Stomach smooth muscle (tissue), 2 donors: ENCODE data around the gene FGF5.

Source experiments
- H3K27ac ChIP-seq: one replicate; pipeline ENCODE4 v1.7.0; 2013; ENCODE audit warnings: mild to moderate bottlenecking, low read length, inconsistent platforms
- H3K27me3 ChIP-seq, 2 donors: one replicate each; pipeline ENCODE4 v1.7.0; 2013; ENCODE audit warnings: low read length in 2 of 2; ENCODE audit not compliant: insufficient read depth in 2 of 2, control insufficient read depth in 1 of 2
- H3K36me3 ChIP-seq, 2 donors: one replicate each; pipeline ENCODE4 v1.7.0; 2013; ENCODE audit warnings: low read length in 2 of 2; ENCODE audit not compliant: control insufficient read depth in 2 of 2, insufficient read depth in 2 of 2
- H3K4me1 ChIP-seq: one replicate; pipeline ENCODE4 v1.7.0; 2013; ENCODE audit warnings: low read length; ENCODE audit not compliant: control insufficient read depth, insufficient read depth
- H3K4me3 ChIP-seq, 2 donors: one replicate each; pipeline ENCODE4 v1.7.0; 2013; ENCODE audit warnings: low read length in 2 of 2
- H3K9ac ChIP-seq, 2 donors: one replicate each; pipeline ENCODE4 v1.7.0; 2013; ENCODE audit warnings: low read length in 2 of 2, mild to moderate bottlenecking in 1 of 2
- H3K9me3 ChIP-seq, 2 donors: one replicate each; pipeline ENCODE4 v1.7.0; 2013; ENCODE audit warnings: low read length in 2 of 2; ENCODE audit not compliant: control insufficient read depth in 2 of 2
- donor health status: healthy.
- donor health status: Pancreatic carcinoma.

The FGF5 gene

DNA sequence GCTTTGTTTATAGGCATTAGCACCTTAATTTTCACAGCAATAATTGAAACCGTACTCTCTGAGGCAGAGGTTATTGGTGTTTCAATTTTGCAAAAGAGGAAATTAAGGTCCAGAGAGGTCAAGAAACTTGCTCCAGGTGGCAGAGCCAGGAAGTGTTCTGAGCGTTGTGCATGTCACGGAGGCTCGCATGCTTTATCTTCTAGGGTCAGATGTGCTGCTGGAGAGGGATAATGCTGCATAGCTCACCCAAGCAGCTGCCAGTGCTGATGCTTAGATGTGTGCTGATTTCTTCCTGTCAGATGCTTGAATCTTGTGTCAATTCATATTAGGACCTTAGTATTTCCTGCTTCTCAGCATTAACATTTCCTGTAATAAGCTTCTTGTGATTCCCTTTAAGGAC is 13.0 kb upstream of the FGF5 start:
- Histone ChIP-seq H3K27ac (no peak overlapping the region), H3K4me1 (no peaks in the 10 kb centered on the region), H3K9ac (no peak overlapping the region), H3K27me3 (no peaks in the 10 kb centered on the region), H3K36me3 (no peaks in the 10 kb centered on the region), H3K9me3 (no peaks in the 10 kb centered on the region), H3K4me3 (no peak overlapping the region)

DNA sequence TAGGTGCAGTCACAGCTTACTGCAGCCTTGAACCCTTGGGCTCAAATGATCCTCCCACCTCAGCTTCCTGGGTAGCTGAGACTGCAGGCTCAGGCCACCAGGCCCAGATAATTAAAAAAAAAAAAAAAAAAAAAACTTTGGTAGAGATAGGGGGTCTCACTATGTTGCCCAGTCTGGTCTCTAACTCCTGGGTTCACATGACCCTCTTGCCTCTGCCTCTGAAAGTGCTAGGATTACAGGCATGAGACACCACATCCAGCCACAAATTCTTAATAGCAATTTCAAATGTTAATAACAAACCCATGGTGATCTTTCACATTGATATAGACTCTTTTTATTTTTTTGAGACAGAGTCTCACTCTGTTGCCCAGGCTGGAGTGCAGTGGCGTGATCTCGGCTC is 12.3 kb upstream of the FGF5 start:
- H3K4me1 ChIP-seq, result no peaks in the 10 kb centered on the region
- no peak overlapping the region for H3K9ac ChIP-seq
- no peaks in the 10 kb centered on the region for H3K9me3 ChIP-seq
- H3K4me3 ChIP-seq, result no peak overlapping the region
- no peak overlapping the region for H3K27ac ChIP-seq
- H3K36me3 ChIP-seq, result no peaks in the 10 kb centered on the region
- no peaks in the 10 kb centered on the region for H3K27me3 ChIP-seq

DNA sequence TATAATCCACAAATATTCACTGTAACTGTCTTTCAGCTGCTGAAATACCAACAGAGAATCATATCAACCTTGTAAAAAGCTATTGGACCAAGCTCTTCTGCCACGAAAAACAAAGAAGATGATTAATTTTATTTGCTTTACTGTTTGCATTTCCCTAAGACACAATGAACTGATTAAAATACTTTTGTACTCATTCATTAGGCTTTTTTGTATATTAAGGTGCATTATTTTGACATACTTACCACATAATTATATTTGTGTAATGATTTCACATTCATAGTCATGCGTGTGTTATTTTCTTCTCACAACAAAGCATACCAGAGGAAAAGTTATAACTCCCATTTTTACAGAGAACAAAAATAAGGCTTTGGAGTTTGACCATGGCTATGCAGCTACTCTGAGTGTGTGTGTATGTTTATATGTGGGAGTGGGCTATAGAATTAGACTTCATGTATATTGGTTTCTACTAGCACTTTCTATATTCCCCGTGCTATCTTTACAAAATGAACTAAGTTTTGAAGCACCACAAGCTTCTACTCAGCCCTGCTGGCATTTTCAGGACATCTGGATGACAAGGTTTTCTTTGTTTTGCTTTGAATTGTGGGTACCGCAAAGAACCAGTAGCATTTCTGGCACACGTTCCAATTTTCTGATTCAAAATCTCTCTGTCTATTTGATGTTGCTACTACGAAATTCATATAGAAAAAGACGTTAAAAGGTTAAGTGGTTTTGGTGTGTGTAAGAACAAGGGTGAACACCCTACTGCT is 11.0 kb upstream of the FGF5 start:
- H3K9me3 ChIP-seq, result no peaks in the 10 kb centered on the region
- no peaks in the 10 kb centered on the region for H3K36me3 ChIP-seq
- no peaks in the 10 kb centered on the region for H3K27me3 ChIP-seq
- H3K9ac ChIP-seq, result no peak overlapping the region
- H3K4me3 ChIP-seq, result no peak overlapping the region
- no peaks in the 10 kb centered on the region for H3K4me1 ChIP-seq
- H3K27ac ChIP-seq, result no peak overlapping the region

DNA sequence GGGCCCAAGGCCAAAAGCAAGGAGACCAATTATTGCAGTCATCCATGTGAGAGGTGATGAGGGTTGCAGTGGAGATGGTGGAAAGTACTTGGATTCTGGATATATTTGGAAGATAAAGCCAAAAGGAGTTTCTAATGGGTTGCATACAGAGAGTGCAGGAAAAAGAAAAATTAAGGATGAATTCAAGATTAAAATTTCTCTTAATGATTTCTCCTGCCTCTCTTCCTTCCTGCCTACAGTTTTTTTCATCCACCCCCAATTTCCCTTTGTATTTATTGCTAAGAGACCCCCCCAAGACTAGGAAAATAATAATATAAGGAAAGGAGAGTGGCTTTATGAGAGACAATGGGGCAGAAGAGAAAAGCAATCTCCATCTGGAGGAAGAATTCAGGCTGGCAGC is 8.6 kb upstream of the FGF5 start:
- Histone ChIP-seq H3K36me3 (no peaks in the 10 kb centered on the region), H3K4me1 (no peaks in the 10 kb centered on the region), H3K4me3 (no peak overlapping the region), H3K27ac (no peak overlapping the region), H3K9me3 (no peaks in the 10 kb centered on the region), H3K9ac (no peak overlapping the region), H3K27me3 (peaks cover 0 to 2% of the 10 kb centered on the region in 2 donors)

DNA sequence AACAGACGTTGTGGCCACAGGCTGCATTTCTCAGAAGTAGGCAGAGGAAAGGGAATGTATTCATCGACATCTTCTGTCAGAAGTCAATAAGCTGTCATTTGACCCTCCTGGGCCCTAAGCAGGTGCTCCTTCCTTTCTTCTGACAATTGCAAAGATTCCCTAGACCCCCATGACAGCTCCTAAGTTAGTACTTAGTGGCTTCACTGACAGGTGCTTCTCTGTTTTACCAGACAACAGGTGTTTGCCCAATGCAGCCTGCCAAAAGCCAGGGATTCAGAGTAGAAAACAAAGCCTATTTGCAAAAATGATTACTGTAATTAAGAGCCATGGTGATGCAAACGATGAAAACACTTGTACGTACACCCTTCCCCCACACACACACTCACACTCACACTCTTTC is 7.5 kb upstream of the FGF5 start:
- H3K9ac ChIP-seq, result no peak overlapping the region
- no peak overlapping the region for H3K27ac ChIP-seq
- H3K9me3 ChIP-seq, result no peaks in the 10 kb centered on the region
- no peak overlapping the region for H3K4me3 ChIP-seq
- H3K4me1 ChIP-seq, result no peaks in the 10 kb centered on the region
- no peaks in the 10 kb centered on the region for H3K36me3 ChIP-seq
- H3K27me3 ChIP-seq, result peaks cover 0 to 6% of the 10 kb centered on the region in 2 donors

DNA sequence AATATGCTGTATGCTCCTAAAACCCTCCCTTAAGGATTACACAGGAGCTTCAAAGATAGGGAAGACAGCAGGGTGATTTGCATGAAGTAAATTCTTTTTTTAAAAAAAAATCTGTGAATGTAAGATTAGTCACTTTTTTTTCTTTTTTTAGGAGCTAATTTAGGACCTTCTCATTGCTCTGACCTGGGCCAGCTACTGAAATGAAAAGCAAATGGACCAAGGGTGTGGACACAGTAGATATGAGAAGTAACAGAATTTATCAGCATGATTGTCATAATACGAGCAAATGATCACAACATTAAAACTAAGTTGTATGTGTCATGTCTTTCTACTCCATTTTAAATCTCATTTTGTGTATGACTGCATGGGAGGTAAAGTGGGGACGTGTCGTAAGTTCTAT is 6.6 kb upstream of the FGF5 start:
- no peak overlapping the region for H3K4me3 ChIP-seq
- no peaks in the 10 kb centered on the region for H3K36me3 ChIP-seq

DNA sequence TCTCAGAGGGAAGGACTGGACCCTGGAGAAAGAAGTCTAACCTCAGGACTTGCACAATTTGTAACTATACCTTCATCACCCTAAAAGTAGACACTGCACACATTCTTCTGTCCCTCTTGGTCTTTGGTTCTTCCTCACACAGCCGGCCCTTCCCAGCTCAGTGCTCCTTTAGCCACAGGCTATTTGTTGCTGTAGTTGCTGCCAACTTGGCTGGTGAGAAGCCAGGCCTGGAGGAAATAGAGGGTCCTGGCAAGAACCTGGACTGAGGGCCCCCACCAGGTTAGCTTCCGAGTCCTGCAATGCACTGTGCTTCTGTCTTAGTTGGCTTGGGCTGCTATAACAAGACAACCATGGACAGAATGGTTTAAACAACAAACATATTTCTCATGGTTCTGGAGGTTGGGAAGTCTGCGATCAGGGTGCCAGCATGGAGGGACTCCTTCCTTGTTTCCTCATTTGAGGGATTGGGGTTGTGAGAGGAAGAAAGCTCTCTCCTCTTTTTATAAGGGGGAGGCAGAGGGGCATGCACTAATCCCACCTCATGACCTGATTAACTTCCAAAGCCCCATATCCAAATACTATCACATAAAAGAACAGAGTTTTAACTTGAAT is 4.4 kb upstream of the FGF5 start:
- H3K27ac ChIP-seq, result no peak overlapping the region
- H3K9ac ChIP-seq, result no peak overlapping the region
- peaks cover 20 to 23% of the 10 kb centered on the region in 2 donors for H3K27me3 ChIP-seq
- peaks cover 12% of the 10 kb centered on the region for H3K4me1 ChIP-seq
- H3K4me3 ChIP-seq, result no peak overlapping the region
- H3K36me3 ChIP-seq, result no peaks in the 10 kb centered on the region
- H3K9me3 ChIP-seq, result no peaks in the 10 kb centered on the region

More for the DNA sequence above, 6.6 kb upstream of the FGF5 start:
- H3K9ac ChIP-seq, result no peak overlapping the region
- no peaks in the 10 kb centered on the region for H3K4me1 ChIP-seq
- H3K27ac ChIP-seq, result no peak overlapping the region
- no peaks in the 10 kb centered on the region for H3K9me3 ChIP-seq
- H3K27me3 ChIP-seq, result peaks cover 6 to 9% of the 10 kb centered on the region in 2 donors

DNA sequence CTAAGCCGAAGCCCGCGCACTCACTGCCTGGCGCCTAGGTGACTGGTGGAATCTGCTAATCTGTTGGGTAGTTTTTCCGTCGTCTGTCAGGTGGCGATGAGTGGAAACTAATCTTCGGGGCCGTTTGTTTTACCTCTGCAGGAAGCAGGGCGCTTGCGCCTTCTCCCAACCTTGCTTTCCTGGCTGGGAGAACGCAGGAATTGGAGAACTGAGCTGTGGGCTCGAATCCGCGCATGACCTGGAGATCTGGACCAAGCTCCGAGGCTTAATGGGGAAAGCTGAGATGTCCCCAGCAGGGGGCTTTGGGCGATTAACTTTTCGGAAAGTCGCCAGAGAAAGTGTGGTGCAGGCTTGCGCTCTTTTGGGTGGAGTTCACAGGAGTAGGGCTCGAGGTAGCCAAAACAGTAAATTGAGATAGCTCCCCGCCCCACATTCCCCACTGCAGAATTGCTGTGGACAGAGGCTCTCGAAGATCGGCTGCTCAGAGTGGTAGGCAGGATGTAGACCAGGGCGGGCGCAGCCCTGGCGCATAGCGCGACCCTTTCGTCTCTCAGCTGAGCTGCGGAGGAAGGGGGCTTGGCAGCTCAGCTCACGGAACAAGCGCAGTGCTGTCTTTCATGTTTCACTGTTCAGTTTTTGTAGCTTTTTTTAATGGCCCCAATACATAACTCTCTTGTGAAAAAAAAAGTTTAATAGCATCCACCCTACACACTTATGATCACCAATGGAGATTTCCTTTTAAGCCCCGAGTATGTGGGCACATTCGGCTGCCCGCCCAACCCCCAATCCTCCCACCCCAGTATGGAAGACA is 2.7 kb upstream of the FGF5 start:
- Histone ChIP-seq H3K27ac (no peak overlapping the region), H3K36me3 (no peaks in the 10 kb centered on the region), H3K9me3 (no peaks in the 10 kb centered on the region), H3K4me3 (no peak overlapping the region), H3K27me3 (peaks cover 23 to 25% of the 10 kb centered on the region in 2 donors), H3K4me1 (peaks cover 13% of the 10 kb centered on the region), H3K9ac (no peak overlapping the region)

DNA sequence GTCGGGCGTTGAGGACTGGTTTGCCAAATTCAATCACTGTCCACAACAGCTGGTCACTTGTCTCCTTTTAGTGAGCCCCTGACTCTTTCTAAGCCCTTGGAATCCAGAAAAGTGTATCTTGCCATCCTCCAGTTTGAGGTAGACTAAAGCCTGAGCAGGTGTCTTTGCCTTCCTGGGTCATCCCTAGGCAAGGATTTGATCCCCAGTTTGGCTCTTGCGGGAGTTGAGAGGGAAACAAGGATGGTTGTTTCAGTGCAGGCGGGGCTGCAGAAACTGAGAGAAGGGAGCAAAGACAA is 2.2 kb upstream of the FGF5 start:
- Histone ChIP-seq H3K4me1 (peaks cover 13% of the 10 kb centered on the region), H3K9ac (no peak overlapping the region), H3K36me3 (no peaks in the 10 kb centered on the region), H3K9me3 (no peaks in the 10 kb centered on the region), H3K27ac (no peak overlapping the region), H3K27me3 (peaks cover 23 to 25% of the 10 kb centered on the region in 2 donors), H3K4me3 (no peak overlapping the region)

DNA sequence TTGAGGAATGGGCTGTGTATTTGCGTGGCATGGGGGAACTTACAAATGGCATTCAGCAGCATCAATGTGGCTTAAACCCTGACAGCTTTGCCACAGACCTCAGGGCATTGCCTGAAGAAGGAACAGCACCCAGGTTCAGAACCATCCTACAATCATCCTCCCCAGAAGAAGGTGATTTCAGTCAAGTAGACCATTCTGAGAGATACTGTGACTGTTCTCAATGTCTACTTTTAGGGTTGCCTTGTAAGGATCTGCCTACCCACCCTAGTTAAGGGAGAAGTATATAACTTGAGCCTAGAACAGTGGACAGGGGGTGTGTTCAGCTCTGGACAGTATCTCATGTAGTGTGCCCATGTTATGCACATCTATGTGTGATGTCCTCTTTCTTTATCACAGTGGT is 1.6 kb upstream of the FGF5 start:
- Histone ChIP-seq H3K9ac (no peak overlapping the region), H3K27me3 (peaks cover 23 to 25% of the 10 kb centered on the region in 2 donors), H3K9me3 (no peaks in the 10 kb centered on the region), H3K4me3 (no peak overlapping the region), H3K36me3 (no peaks in the 10 kb centered on the region), H3K4me1 (peaks cover 13% of the 10 kb centered on the region), H3K27ac (no peak overlapping the region)
